H1 (cell line): ENCODE data around the gene TOMM34. TPM values are rescaled to one million over a fixed set of nuclear protein-coding genes. Genes with fewer than 3 reads are reported as not detected.

ENCODE experiments used
- CTCF ChIA-PET: fragments of 300-600 bp; sonication (Branson Sonifier 250); formaldehyde crosslinking; loops from one replicate; lab custom pipeline; 2021; ENCODE audit not compliant: partially characterized antibody; lab: Charles Lee
- POLR2A ChIA-PET: fragments of 300-600 bp; sonication (Branson Sonifier 250); formaldehyde crosslinking; loops from one replicate; lab custom pipeline; 2021; ENCODE audit warnings: inconsistent platforms; ENCODE audit not compliant: partially characterized antibody; lab: Charles Lee
- DNase-seq, 2 experiments: peaks; one replicate each; pipeline versions ENCODE4 v3.0.0 to v3.0.0-alpha.2; 2010 to 2022; ENCODE audit warnings: low spot score in 2 of 2, low read depth in 1 of 2, mixed read lengths in 1 of 2
- FAIRE-seq: peaks from 2 replicates; lab custom pipeline; 2011; peaks lifted over from hg19 to GRCh38; lab: Jason Lieb, UNC
- H2AFZ ChIP-seq: 2 replicates; pipeline ENCODE4 v1.8.1; 2012; ENCODE audit warnings: low read length, inconsistent platforms
- H2AK5ac ChIP-seq: 2 replicates; pipeline ENCODE4 v1.6.1; 2013; ENCODE audit warnings: low read depth, low read length
- H2BK120ac ChIP-seq: replicated peaks from 2 replicates; pipeline ENCODE3; 2013; ENCODE audit warnings: low read depth, low read length, inconsistent platforms
- H2BK12ac ChIP-seq: 2 replicates; pipeline ENCODE4 v1.6.1; 2013; ENCODE audit warnings: low read depth, low read length
- H2BK15ac ChIP-seq: 2 replicates; pipeline ENCODE4 v1.6.1; 2013; ENCODE audit warnings: low read length
- H2BK20ac ChIP-seq: 2 replicates; pipeline ENCODE4 v1.6.1; 2013; ENCODE audit warnings: low read length
- H2BK5ac ChIP-seq: 2 replicates; pipeline ENCODE4 v1.6.1; 2013; ENCODE audit warnings: low read depth, low read length
- H3K14ac ChIP-seq: 2 replicates; pipeline ENCODE4 v1.6.1; 2013; ENCODE audit warnings: inconsistent platforms; ENCODE audit not compliant: insufficient read length
- H3K18ac ChIP-seq: 2 replicates; pipeline ENCODE4 v1.6.1; 2013; ENCODE audit warnings: low read length; ENCODE audit errors: extremely low read depth
- H3K23ac ChIP-seq: 2 replicates; pipeline ENCODE4 v1.6.1; 2013; ENCODE audit warnings: inconsistent platforms; ENCODE audit not compliant: insufficient read length
- H3K23me2 ChIP-seq: 2 replicates; pipeline ENCODE4 v1.6.1; 2013; ENCODE audit warnings: low read depth, low read length
- H3K27ac ChIP-seq: 2 replicates; pipeline ENCODE4 v1.6.1; 2011; ENCODE audit warnings: low read depth, low read length, inconsistent platforms
- H3K27me3 ChIP-seq, 4 experiments: replicated peaks in 1 of 4; 1 replicate in 1 of 4; 2 replicates in 3 of 4; pipeline versions ENCODE4 v1.6.1 to v1.8.1; 2011 to 2013; ENCODE audit warnings: low read length in 3 of 4, mild to moderate bottlenecking in 3 of 4, inconsistent platforms in 2 of 4, mixed read lengths in 2 of 4, moderate library complexity in 1 of 4; ENCODE audit not compliant: control insufficient read depth in 3 of 4, insufficient read depth in 3 of 4; ENCODE audit errors: extremely low read depth in 1 of 4
- H3K36me3 ChIP-seq, 4 experiments: 2 replicates each; pipeline versions ENCODE4 v1.6.1 to v1.8.1; 2011 to 2013; ENCODE audit warnings: mild to moderate bottlenecking in 4 of 4, low read length in 3 of 4, moderate library complexity in 2 of 4, control low read depth in 1 of 4, inconsistent platforms in 1 of 4; ENCODE audit not compliant: insufficient read depth in 4 of 4, control insufficient read depth in 2 of 4
- H3K4ac ChIP-seq: replicated peaks from 2 replicates; pipeline ENCODE3; 2013; ENCODE audit warnings: low read length, low read depth, mixed read lengths, inconsistent platforms; ENCODE audit not compliant: insufficient read length
- H3K4me1 ChIP-seq, 4 experiments: replicated peaks in 1 of 4; 1 replicate in 1 of 4; 2 replicates in 3 of 4; pipeline versions ENCODE4 v1.6.1 to v1.8.1; 2011 to 2013; ENCODE audit warnings: low read length in 3 of 4, inconsistent platforms in 2 of 4, mixed read lengths in 1 of 4; ENCODE audit not compliant: insufficient read depth in 4 of 4, control insufficient read depth in 3 of 4
- H3K4me2 ChIP-seq, 2 experiments: 2 replicates each; pipeline versions ENCODE4 v1.6.1 to v1.8.1; 2011 to 2013; ENCODE audit warnings: low read depth in 2 of 2, low read length in 2 of 2, control low read depth in 1 of 2, inconsistent platforms in 1 of 2, mild to moderate bottlenecking in 1 of 2; ENCODE audit not compliant: insufficient read depth in 1 of 2
- H3K4me3 ChIP-seq, 4 experiments: fragments of 200-600, 300-600 bp in 1 of 4; sonication (generic), shearing (Covaris generic), sonication (Bioruptor Twin) in 1 of 4; 2 replicates each; pipeline versions ENCODE4 v1.5.1 to v1.8.1; 2011 to 2016; ENCODE audit warnings: low read length in 4 of 4, low read depth in 3 of 4, control low read depth in 2 of 4, inconsistent platforms in 2 of 4, mild to moderate bottlenecking in 2 of 4, mixed read lengths in 1 of 4, moderate library complexity in 1 of 4; ENCODE audit not compliant: insufficient read depth in 2 of 4; ENCODE audit errors: extremely low read depth in 1 of 4
- H3K56ac ChIP-seq: replicated peaks from 2 replicates; pipeline ENCODE3; 2013; ENCODE audit warnings: low read depth, mild to moderate bottlenecking, mixed read lengths, low read length, inconsistent platforms; ENCODE audit not compliant: insufficient read length
- H3K79me1 ChIP-seq: 2 replicates; pipeline ENCODE4 v1.6.1; 2013; ENCODE audit warnings: low read depth, low read length, control low read depth
- H3K79me2 ChIP-seq, 2 experiments: 2 replicates each; pipeline versions ENCODE4 v1.6.1 to v1.8.1; 2012 to 2013; ENCODE audit warnings: low read length in 2 of 2, mild to moderate bottlenecking in 2 of 2, inconsistent platforms in 1 of 2; ENCODE audit not compliant: insufficient read depth in 2 of 2, control insufficient read depth in 1 of 2
- H3K9ac ChIP-seq, 4 experiments: replicated peaks in 1 of 4; 1 replicate in 1 of 4; 2 replicates in 3 of 4; pipeline versions ENCODE4 v1.6.1 to v1.8.1; 2011 to 2013; ENCODE audit warnings: low read depth in 3 of 4, low read length in 3 of 4, control low read depth in 2 of 4, mild to moderate bottlenecking in 2 of 4, moderate library complexity in 2 of 4, inconsistent platforms in 1 of 4; ENCODE audit errors: extremely low read depth in 1 of 4
- H3K9me3 ChIP-seq, 2 experiments: 2 replicates each; pipeline versions ENCODE4 v1.6.1 to v1.8.1; 2012 to 2013; ENCODE audit warnings: mild to moderate bottlenecking in 2 of 2, moderate library complexity in 2 of 2, control low read depth in 1 of 2, inconsistent platforms in 1 of 2, low read depth in 1 of 2, low read length in 1 of 2, mixed read lengths in 1 of 2; ENCODE audit not compliant: insufficient read depth in 2 of 2
- H4K20me1 ChIP-seq, 2 experiments: replicated peaks in 1 of 2; 2 replicates each; pipeline versions ENCODE3 to v1.8.1; 2011 to 2013; ENCODE audit warnings: inconsistent platforms in 2 of 2, low read length in 2 of 2, mild to moderate bottlenecking in 1 of 2; ENCODE audit not compliant: insufficient read depth in 2 of 2, control insufficient read depth in 1 of 2
- H4K5ac ChIP-seq: 2 replicates; pipeline ENCODE4 v1.6.1; 2013; ENCODE audit warnings: low read length, low read depth, mixed read lengths, inconsistent platforms; ENCODE audit not compliant: insufficient read length
- H4K8ac ChIP-seq: 2 replicates; pipeline ENCODE4 v1.8.0; 2013; ENCODE audit warnings: mild to moderate bottlenecking, moderate library complexity, low read length, inconsistent platforms; ENCODE audit not compliant: insufficient read depth; ENCODE audit errors: extremely low read depth
- H4K91ac ChIP-seq: replicated peaks from 2 replicates; pipeline ENCODE3; 2013; ENCODE audit warnings: low read length, mixed read lengths, inconsistent platforms; ENCODE audit not compliant: insufficient read length
- BACH1 ChIP-seq: IDR thresholded peaks from 2 replicates; pipeline ENCODE4 v1.6.1; 2012; ENCODE audit warnings: low read length, improper control_type of control experiment
- CTBP2 ChIP-seq: IDR thresholded peaks from 2 replicates; pipeline ENCODE4 v1.7.0; 2011; ENCODE audit warnings: borderline replicate concordance, mild to moderate bottlenecking, moderate library complexity, mixed read lengths, low read length; ENCODE audit not compliant: insufficient read depth, insufficient read length
- CTCF ChIP-seq, 3 experiments: IDR thresholded peaks; 1 replicate in 2 of 3; 2 replicates in 1 of 3; pipeline versions ENCODE4 v1.5.1 to v1.6.1; 2011; ENCODE audit warnings: low read length in 3 of 3, mild to moderate bottlenecking in 3 of 3, inconsistent platforms in 2 of 3, low read depth in 1 of 3, moderate library complexity in 1 of 3; ENCODE audit not compliant: insufficient read depth in 1 of 3; ENCODE audit errors: control extremely low read depth in 1 of 3
- GTF2F1 ChIP-seq: IDR thresholded peaks from 2 replicates; pipeline ENCODE4 v1.6.1; 2012; ENCODE audit warnings: low read depth, low read length, improper control_type of control experiment, borderline replicate concordance
- JUN ChIP-seq: IDR thresholded peaks from 2 replicates; pipeline ENCODE4 v1.6.1; 2011; ENCODE audit warnings: low read depth, mild to moderate bottlenecking, improper control_type of control experiment, low read length
- KDM4A ChIP-seq: IDR thresholded peaks from one replicate; pipeline ENCODE4 v1.7.1; 2012; ENCODE audit warnings: low read depth, mild to moderate bottlenecking, moderate library complexity, low read length, inconsistent platforms; ENCODE audit not compliant: severe bottlenecking
- NANOG ChIP-seq: IDR thresholded peaks from 2 replicates; pipeline ENCODE4 v1.6.1; 2011; ENCODE audit warnings: low read length, low read depth, mild to moderate bottlenecking, inconsistent platforms; ENCODE audit not compliant: insufficient read depth, poor library complexity, severe bottlenecking
- WGBS, 2 experiments: shearing (Covaris generic) in 1 of 2; methylation state at CpG; one replicate each; pipeline versions ENCODE4 v1.1.6 to v1.1.7; 2013 to 2015; ENCODE audit warnings: low lambda C conversion rate in 2 of 2, mixed read lengths in 2 of 2, inconsistent platforms in 1 of 2, low coverage in 1 of 2, missing lambda C conversion rate in 1 of 2; ENCODE audit not compliant: insufficient replicate concordance in 2 of 2, insufficient coverage in 1 of 2, insufficient read length in 1 of 2; ENCODE audit errors: extremely low coverage in 1 of 2, missing lambda C conversion rate in 1 of 2; 5-methylcytosine and 5-hydroxymethylcytosine counted together
- polyA plus RNA-seq, 7 experiments: library from polyadenylated mRNA; depleted of rRNA in 3 of 7; stranded (reverse) in 5 of 7; unstranded in 2 of 7; fragments of >200 nt in 5 of 7; fragments of 200-250 nt in 2 of 7; gene quantifications; 1 replicate in 5 of 7; 2 replicates in 1 of 7; 4 replicates in 1 of 7; pipeline versions ENCODE4 v1.2.1 to v1.2.3, GENCODE V29; 2011 to 2013; ENCODE audit warnings: missing spikeins in 2 of 7, mixed read lengths in 2 of 7
- total RNA-seq: library from RNA; stranded (reverse); fragmentation: NEBNext Ultra II Directional; extraction: Animal tissue kit (Norgen Biotek cat#: 25700); gene quantifications from 2 replicates; pipeline ENCODE4 v1.2.1, GENCODE V29; 2021

TOMM34 gene
- total and polyA plus RNA-seq, 2 of the 8 experiments (the other 6 are each of a cell fraction or from before 2014, with no cell fraction given): 32.1 to 35.1 TPM

GRCh38 chr20:44959638-44960102 lies 527 bp downstream of the TOMM34 start:
- 13% methylated on average over 13 of the region's 13 CpGs; no CpG with 5 or more reads in 1 of the 2 experiments for WGBS, 2 experiments
- no peak for DNase-seq
- no peak for FAIRE-seq

More at GRCh38 chr20:44959638-44960102, 527 bp downstream of the TOMM34 start:
- H2BK12ac ChIP-seq: no peak overlapping the region
- H3K9ac ChIP-seq: peak overlapping the region; percentile 66 to 71 (median 68)
- H2AFZ ChIP-seq: no peak overlapping the region
- peaks cover 0 to 10% (median 4%) of the 10 kb centered on the region in 4 experiments; a peak in 5 of 7 replicates for H3K4me1 ChIP-seq
- H3K27ac ChIP-seq: no peak overlapping the region
- H4K20me1 ChIP-seq: peaks cover 2 to 6% of the 10 kb centered on the region in 2 experiments
- H4K91ac ChIP-seq: no peak overlapping the region
- H2BK15ac ChIP-seq: no peak overlapping the region
- H3K79me2 ChIP-seq: peaks cover 3 to 20% of the 10 kb centered on the region in 2 experiments; a peak in 3 of 4 replicates
- 0 out of 2 replicates have a peak overlapping the region, but pooled peaks have one; percentile 72 for H2BK5ac ChIP-seq
- no peak overlapping the region for H2AK5ac ChIP-seq
- peaks cover 0 to 11% (median 2%) of the 10 kb centered on the region in 4 experiments; a peak in 4 of 7 replicates for H3K27me3 ChIP-seq
- peak overlapping the region; percentile 82 to 89 for H3K4me2 ChIP-seq
- H3K4ac ChIP-seq: no peak overlapping the region
- TF ChIP-seq BACH1 (no peak), CTCF (IDR thresholded peaks at IDR 0.05; ENCODE audit: control extremely low read depth in 1 of 3, insufficient read depth in 1 of 3, low read depth in 1 of 3, low read length in 3 of 3) (no peak), CTBP2 (no peak), JUN (no peak), GTF2F1 (no peak), KDM4A (no peak), NANOG (no peak)
- peaks cover 5% of the 10 kb centered on the region; the same call in 1 of the 2 replicates for H3K23me2 ChIP-seq
- no peaks in the 10 kb centered on the region for H3K9me3 ChIP-seq
- H3K56ac ChIP-seq: peak overlapping the region; percentile 8
- no peak overlapping the region for H2BK120ac ChIP-seq
- peaks cover 8% of the 10 kb centered on the region for H3K79me1 ChIP-seq
- peak overlapping the region; percentile 62 to 79 (median 70) for H3K4me3 ChIP-seq
- H3K14ac ChIP-seq: no peak overlapping the region
- CTCF ChIA-PET: interaction anchor here (0.6 to 2.9 kb wide), 8 partner anchors 8 to 152 kb away, joined by 3 to 7 read pairs (median 3); no protein-coding TSS in a partner anchor
- POLR2A ChIA-PET: interaction anchor here (0.9 to 2.1 kb wide), 5 partner anchors 8 to 38 kb away, joined by 3 to 7 read pairs (median 3); no protein-coding TSS in a partner anchor
- 0 out of 2 replicates have a peak overlapping the region, but pooled peaks have one; percentile 41 for H4K8ac ChIP-seq
- H2BK20ac ChIP-seq: no peak overlapping the region
- no peak overlapping the region for H3K23ac ChIP-seq
- H4K5ac ChIP-seq: no peak overlapping the region
- H3K18ac ChIP-seq: no peak overlapping the region
- H3K36me3 ChIP-seq: peaks cover 4 to 23% (median 16%) of the 10 kb centered on the region in 4 experiments
